Hematopoietic multipotent progenitor cell treated with erythropoietin and hydrocortisone succinate and interleukin-3 and kit ligand, for 6 days (in vitro differentiated cells): ENCODE results near the gene C4orf50.
A peak's percentile ranks its signal among the peaks of the same experiment; 100 is the strongest.

Experiments used
- DNase-seq: peaks from one replicate; pipeline ENCODE4 v3.0.0-alpha.2; 2015

The C4orf50 gene

GRCh38 chr4:6043188-6043587 is 25.0 kb upstream of the C4orf50 start:
- no peak for DNase-seq

GRCh38 chr4:6042293-6043063 is 24.2 kb upstream of the C4orf50 start:
- DNase-seq, result no peak

GRCh38 chr4:6041800-6042199 is 23.6 kb upstream of the C4orf50 start:
- DNase-seq, result no peak

- no peak for DNase-seq
These were observed 20.5 kb upstream of the C4orf50 start for GRCh38 chr4:6038711-6039110.

- no peak for DNase-seq
These were observed 17.6 kb upstream of the C4orf50 start for GRCh38 chr4:6035786-6036185.

- no peak for DNase-seq
These were observed 15.2 kb upstream of the C4orf50 start for GRCh38 chr4:6033381-6033780.

- DNase-seq, result peak; percentile 31
These were observed 14.3 kb upstream of the C4orf50 start for GRCh38 chr4:6032249-6033244.

- DNase-seq, result no peak
These were observed 13.6 kb upstream of the C4orf50 start for GRCh38 chr4:6031846-6032245.

GRCh38 chr4:6030679-6031078 is 12.4 kb upstream of the C4orf50 start:
- DNase-seq, result no peak

- DNase-seq, result no peak
These were observed 11.0 kb upstream of the C4orf50 start for GRCh38 chr4:6029254-6029653.

GRCh38 chr4:6028168-6028567 is 9.9 kb upstream of the C4orf50 start:
- no peak for DNase-seq

GRCh38 chr4:6027392-6027791 is 9.2 kb upstream of the C4orf50 start:
- no peak for DNase-seq

- DNase-seq, result no peak
These were observed 6.2 kb upstream of the C4orf50 start for GRCh38 chr4:6024313-6024960.

GRCh38 chr4:6023731-6024130 is 5.5 kb upstream of the C4orf50 start:
- no peak for DNase-seq

GRCh38 chr4:6022607-6023288 is 4.5 kb upstream of the C4orf50 start:
- DNase-seq, result no peak

- DNase-seq, result no peak
These were observed 3.8 kb upstream of the C4orf50 start for GRCh38 chr4:6021831-6022606.

GRCh38 chr4:6020613-6021012 is 2.4 kb upstream of the C4orf50 start:
- no peak for DNase-seq

GRCh38 chr4:6019316-6020263 is 1.4 kb upstream of the C4orf50 start:
- peak; percentile 82 for DNase-seq

GRCh38 chr4:6017800-6018199 is 431 bp downstream of the C4orf50 start:
- no peak for DNase-seq

GRCh38 chr4:6017030-6017429 is 1.2 kb downstream of the C4orf50 start:
- no peak for DNase-seq

- DNase-seq, result no peak
These were observed 4.7 kb downstream of the C4orf50 start for GRCh38 chr4:6013564-6013963.
